ENCODE data around the gene TBC1D24.
"Not testable (repeated sequence)": the region's sequence is repeated elsewhere in the genome, so short reads cannot be mapped to it uniquely, and the experiment has no call there.

The TBC1D24 gene

GRCh38 chr16:2468725-2469398 is 6.1 kb upstream of the TBC1D24 start:
- no peak for DNase-seq (ENCODE audit: low read depth)

GRCh38 chr16:2469399-2470233 is 5.3 kb upstream of the TBC1D24 start:
- no peak for DNase-seq (ENCODE audit: low read depth)

- DNase-seq (ENCODE audit: low read depth) = no peak
Observed at GRCh38 chr16:2470234-2470601, 4.7 kb upstream of the TBC1D24 start.

- no peak for DNase-seq (ENCODE audit: low read depth)
Observed at GRCh38 chr16:2470603-2471015, 4.3 kb upstream of the TBC1D24 start.

- no peak for DNase-seq (ENCODE audit: low read depth)
Observed at GRCh38 chr16:2471016-2471652, 3.8 kb upstream of the TBC1D24 start, which contains the start of gene NTN3. Gene NTN3, plus strand, starts transcription at chr16:2471297. Its CDS starts 405 bp downstream, at chr16:2471702.

GRCh38 chr16:2471653-2472487 is 3.1 kb upstream of the TBC1D24 start:
- DNase-seq (ENCODE audit: low read depth) = no peak

GRCh38 chr16:2472488-2472864 is 2.5 kb upstream of the TBC1D24 start:
- no peak for DNase-seq (ENCODE audit: low read depth)

- DNase-seq (ENCODE audit: low read depth) = no peak
Observed at GRCh38 chr16:2472885-2473445, 2.0 kb upstream of the TBC1D24 start.

GRCh38 chr16:2473446-2473926 is 1.4 kb upstream of the TBC1D24 start:
- no peak for DNase-seq (ENCODE audit: low read depth)

GRCh38 chr16:2473999-2474876 is 689 bp upstream of the TBC1D24 start:
- DNase-seq (ENCODE audit: low read depth) = peak; percentile 24

GRCh38 chr16:2475413-2476344 is 752 bp downstream of the TBC1D24 start:
- no peak for DNase-seq (ENCODE audit: low read depth)

GRCh38 chr16:2476345-2476720 is 1.4 kb downstream of the TBC1D24 start:
- DNase-seq (ENCODE audit: low read depth) = no peak

GRCh38 chr16:2476741-2477140 is 1.8 kb downstream of the TBC1D24 start:
- DNase-seq (ENCODE audit: low read depth) = no peak

GRCh38 chr16:2477327-2477726 is 2.4 kb downstream of the TBC1D24 start:
- no peak for DNase-seq (ENCODE audit: low read depth)

GRCh38 chr16:2478279-2478678 is 3.4 kb downstream of the TBC1D24 start:
- DNase-seq (ENCODE audit: low read depth) = no peak

GRCh38 chr16:2479996-2480395 is 5.1 kb downstream of the TBC1D24 start:
- not testable (repeated sequence) for DNase-seq (ENCODE audit: low read depth)

- DNase-seq (ENCODE audit: low read depth) = no peak
Observed at GRCh38 chr16:2480948-2481347, 6.0 kb downstream of the TBC1D24 start.

GRCh38 chr16:2481676-2482075 is 6.7 kb downstream of the TBC1D24 start:
- DNase-seq (ENCODE audit: low read depth) = no peak

GRCh38 chr16:2482249-2482648 is 7.3 kb downstream of the TBC1D24 start:
- no peak for DNase-seq (ENCODE audit: low read depth)
